Measurements from ENCODE around the gene KISS1R. TPM values are rescaled to one million over a fixed set of nuclear protein-coding genes. Genes with fewer than 3 reads are reported as not detected.
"Not testable (repeated sequence)": the region's sequence is repeated elsewhere in the genome, so short reads cannot be mapped to it uniquely, and the experiment has no call there.

The KISS1R gene
- total RNA-seq, 1 experiment from 2014 or later = not detected

GRCh38 chr19:955803-956765 is 39.0 kb downstream of the KISS1R start:
- TF ChIP-seq CTCF (IDR thresholded peaks at IDR 0.05; ENCODE audit: unreplicated experiment) = no peak

GRCh38 chr19:956766-957440 is 39.8 kb downstream of the KISS1R start:
- CTCF ChIA-PET = interaction anchor here (0.6 to 1.4 kb wide), 2 partner anchors 34 to 972 kb away, joined by 3 read pairs; no protein-coding TSS in a partner anchor

More at GRCh38 chr19:955803-956765, 39.0 kb downstream of the KISS1R start:
- no peak overlapping the region for H3K4me3 Mint-ChIP-seq (ENCODE audit: unreplicated experiment)
- H3K27me3 Mint-ChIP-seq (ENCODE audit: insufficient read depth, unreplicated experiment) = no peaks in the 10 kb centered on the region
- intact Hi-C loops (cut with micrococcal nuclease) = no loop called here
- no peaks in the 10 kb centered on the region for H3K9me3 Mint-ChIP-seq (ENCODE audit: unreplicated experiment)
- CTCF ChIA-PET = interaction anchor here (0.6 to 1.0 kb wide), 2 partner anchors 33 to 972 kb away, joined by 3 to 4 read pairs; no protein-coding TSS in a partner anchor
- DNase-seq (ENCODE audit: unreplicated experiment) = no peak
- H3K4me1 Mint-ChIP-seq (ENCODE audit: insufficient read depth, unreplicated experiment) = peaks cover 12% of the 10 kb centered on the region
- POLR2A ChIA-PET = interaction anchor here (0.6 to 0.9 kb wide), 2 partner anchors 27 to 61 kb away, joined by 3 to 5 read pairs; no protein-coding TSS in a partner anchor
- H3K27ac Mint-ChIP-seq (ENCODE audit: low read depth, unreplicated experiment) = no peak overlapping the region
- no TSS peak for BruUV-seq (replicated peaks)
- H3K36me3 Mint-ChIP-seq (ENCODE audit: insufficient read depth, unreplicated experiment) = no peaks in the 10 kb centered on the region

GRCh38 chr19:957578-957977 is 40.4 kb downstream of the KISS1R start:
- H3K4me3 Mint-ChIP-seq (ENCODE audit: unreplicated experiment); H3K36me3 Mint-ChIP-seq (ENCODE audit: insufficient read depth, unreplicated experiment); BruUV-seq (replicated peaks); DNase-seq (ENCODE audit: unreplicated experiment); intact Hi-C loops (cut with micrococcal nuclease); H3K9me3 Mint-ChIP-seq (ENCODE audit: unreplicated experiment); H3K27ac Mint-ChIP-seq (ENCODE audit: low read depth, unreplicated experiment); H3K27me3 Mint-ChIP-seq (ENCODE audit: insufficient read depth, unreplicated experiment): not testable (repeated sequence)
- CTCF ChIA-PET = interaction anchor here (1.4 kb wide), 1 partner anchor 35 kb away, joined by 3 read pairs; no protein-coding TSS in a partner anchor
- peaks cover 16% of the 10 kb centered on the region for H3K4me1 Mint-ChIP-seq (ENCODE audit: insufficient read depth, unreplicated experiment)
- POLR2A ChIA-PET = interaction anchor here (0.7 kb wide), 1 partner anchor 198 kb away, joined by 4 read pairs; no protein-coding TSS in a partner anchor

More at GRCh38 chr19:956766-957440, 39.8 kb downstream of the KISS1R start:
- Mint-ChIP-seq H3K27me3 (ENCODE audit: insufficient read depth, unreplicated experiment) (no peaks in the 10 kb centered on the region), H3K4me3 (ENCODE audit: unreplicated experiment) (no peak overlapping the region), H3K9me3 (ENCODE audit: unreplicated experiment) (no peaks in the 10 kb centered on the region), H3K27ac (ENCODE audit: low read depth, unreplicated experiment) (no peak overlapping the region), H3K36me3 (ENCODE audit: insufficient read depth, unreplicated experiment) (no peaks in the 10 kb centered on the region), H3K4me1 (ENCODE audit: insufficient read depth, unreplicated experiment) (peaks cover 12% of the 10 kb centered on the region)
- POLR2A ChIA-PET = interaction anchor here (0.6 to 0.7 kb wide), 2 partner anchors 178 to 199 kb away, joined by 4 read pairs; no protein-coding TSS in a partner anchor
- TF ChIP-seq CTCF (IDR thresholded peaks at IDR 0.05; ENCODE audit: unreplicated experiment) = no peak
- no peak for DNase-seq (ENCODE audit: unreplicated experiment)
- no TSS peak for BruUV-seq (replicated peaks)
- intact Hi-C loops (cut with micrococcal nuclease) = no loop called here

- peak; percentile 69 for DNase-seq (ENCODE audit: unreplicated experiment)
- BruUV-seq (replicated peaks) = no TSS peak
- CTCF ChIA-PET = interaction anchor here (0.7 to 0.9 kb wide), 2 partner anchors 23 to 75 kb away, joined by 3 read pairs; no protein-coding TSS in a partner anchor
- no peak for TF ChIP-seq CTCF (IDR thresholded peaks at IDR 0.05; ENCODE audit: unreplicated experiment)
- no peaks in the 10 kb centered on the region for H3K27me3 Mint-ChIP-seq (ENCODE audit: insufficient read depth, unreplicated experiment)
- intact Hi-C loops (cut with micrococcal nuclease) = loop anchor here (2.0 kb wide), 1 partner anchor 18 kb away; no protein-coding TSS in a partner anchor
- H3K27ac Mint-ChIP-seq (ENCODE audit: low read depth, unreplicated experiment) = no peak overlapping the region
- peaks cover 10% of the 10 kb centered on the region for H3K36me3 Mint-ChIP-seq (ENCODE audit: insufficient read depth, unreplicated experiment)
- peak overlapping the region; percentile 13 for H3K4me3 Mint-ChIP-seq (ENCODE audit: unreplicated experiment)
- H3K4me1 Mint-ChIP-seq (ENCODE audit: insufficient read depth, unreplicated experiment) = peaks cover 16% of the 10 kb centered on the region
- POLR2A ChIA-PET = interaction anchor here (0.7 kb wide), 1 partner anchor 175 kb away, joined by 3 read pairs; no protein-coding TSS in a partner anchor
- no peaks in the 10 kb centered on the region for H3K9me3 Mint-ChIP-seq (ENCODE audit: unreplicated experiment)
Observed at GRCh38 chr19:958967-959855, 42.1 kb downstream of the KISS1R start.
